K562 (cell line): Measurements from ENCODE around the gene MT1E. TPM values are rescaled to one million over a fixed set of nuclear protein-coding genes. Genes with fewer than 3 reads are reported as not detected.
"Not testable (repeated sequence)": the region's sequence is repeated elsewhere in the genome, so short reads cannot be mapped to it uniquely, and the experiment has no call there.

Experiments
- ATAC-seq: fragments of 200-7000 bp; cut with Tn5 transposase; 3 replicates; pipeline ENCODE4 v1.9.1; 2020; ENCODE audit warnings: moderate library complexity
- BruUV-seq: library from RNA; stranded (reverse); fragments of 400-500 nt; replicated peaks from 2 replicates; lab custom pipeline; 2021; lab: Mats Ljungman, UMichigan
- CTCF ChIA-PET: fragments of 300-600 bp; formaldehyde crosslinking; extraction: SDS; loops from one replicate; lab custom pipeline; 2021; ENCODE audit warnings: low intra/inter-chr PET ratio; lab: Yijun Ruan, JAX
- POLR2A ChIA-PET: fragments of 300-600, 350-650 bp; sonication (Branson Sonifier 250); formaldehyde crosslinking; extraction: SDS; loops from one replicate; lab custom pipeline; 2021; ENCODE audit warnings: antibody characterized with exemption, inconsistent platforms; lab: Yijun Ruan, JAX
- DNase-seq, 4 experiments: peaks; one replicate each; pipeline versions ENCODE4 v3.0.0 to v3.0.0-alpha.2; 2011 to 2018; ENCODE audit warnings: low spot score in 3 of 4, mixed read lengths in 3 of 4; ENCODE audit errors: extremely low read depth in 1 of 4
- FAIRE-seq: peaks from 2 replicates; lab custom pipeline; 2011; peaks lifted over from hg19 to GRCh38; lab: Jason Lieb, UNC
- H2AFZ ChIP-seq: 2 replicates; pipeline ENCODE4 v1.6.0; 2011; ENCODE audit warnings: low read depth, low read length, control low read depth, inconsistent platforms
- H3K27ac ChIP-seq: fragments of 200-600 bp; 3 replicates; pipeline ENCODE4 v1.8.0; 2011; ENCODE audit warnings: low read depth, mild to moderate bottlenecking, control low read depth, inconsistent platforms, low read length, moderate library complexity, mixed read lengths; ENCODE audit errors: extremely low read depth
- H3K27me3 ChIP-seq, 2 experiments: fragments of 300-600 bp in 1 of 2; 2 replicates in 1 of 2; 3 replicates in 1 of 2; pipeline versions ENCODE4 v1.6.0 to v1.8.0; 2011; ENCODE audit warnings: inconsistent platforms in 2 of 2, low read length in 2 of 2, mild to moderate bottlenecking in 1 of 2, mixed read lengths in 1 of 2, moderate library complexity in 1 of 2; ENCODE audit not compliant: control insufficient read depth in 2 of 2, insufficient read depth in 2 of 2
- H3K36me3 ChIP-seq: fragments of 300-600 bp; 3 replicates; pipeline ENCODE4 v1.8.0; 2011; ENCODE audit warnings: mild to moderate bottlenecking, low read length, inconsistent platforms; ENCODE audit not compliant: control insufficient read depth, insufficient read depth
- H3K4me1 ChIP-seq, 2 experiments: fragments of 200-600 bp in 1 of 2; replicated peaks in 1 of 2; 2 replicates in 1 of 2; 3 replicates in 1 of 2; pipeline versions ENCODE4 v1.5.1 to v1.8.0; 2011; ENCODE audit warnings: inconsistent platforms in 2 of 2, low read length in 2 of 2, mild to moderate bottlenecking in 1 of 2, mixed read lengths in 1 of 2, moderate library complexity in 1 of 2; ENCODE audit not compliant: control insufficient read depth in 2 of 2, insufficient read depth in 2 of 2
- H3K4me2 ChIP-seq: 2 replicates; pipeline ENCODE4 v1.6.1; 2011; ENCODE audit warnings: low read length, control low read depth, inconsistent platforms, mixed read lengths; ENCODE audit not compliant: insufficient read depth
- H3K4me3 ChIP-seq: fragments of 200-600 bp; sonication (generic), shearing (Covaris generic); 2 replicates; pipeline ENCODE4 v1.5.1; 2016; ENCODE audit warnings: control low read depth, inconsistent platforms
- H3K79me2 ChIP-seq: fragments of 200-600 bp; 3 replicates; pipeline ENCODE4 v1.8.0; 2011; ENCODE audit warnings: low read length, inconsistent platforms; ENCODE audit not compliant: control insufficient read depth, insufficient read depth
- H3K9ac ChIP-seq, 2 experiments: 2 replicates each; pipeline versions ENCODE4 v1.6.0 to v1.6.1; 2011; ENCODE audit warnings: low read depth in 2 of 2, low read length in 2 of 2, control low read depth in 1 of 2, inconsistent platforms in 1 of 2, mild to moderate bottlenecking in 1 of 2, mixed read lengths in 1 of 2; ENCODE audit not compliant: insufficient read depth in 1 of 2
- H3K9me1 ChIP-seq: one replicate; pipeline ENCODE4 v1.6.0; 2011; ENCODE audit warnings: inconsistent platforms, mild to moderate bottlenecking, low read length, moderate library complexity; ENCODE audit not compliant: control insufficient read depth, insufficient read depth
- H3K9me3 ChIP-seq: replicated peaks from 2 replicates; pipeline ENCODE4 v1.5.1; 2011; ENCODE audit warnings: low read depth, low read length, inconsistent platforms; ENCODE audit not compliant: control insufficient read depth, insufficient read depth
- H4K20me1 ChIP-seq: replicated peaks from 2 replicates; pipeline ENCODE4 v1.6.1; 2011; ENCODE audit warnings: low read length, inconsistent platforms, mixed read lengths; ENCODE audit not compliant: control insufficient read depth, insufficient read depth
- ELF4 ChIP-seq: fragments of 450-650 bp; formaldehyde crosslinking; IDR thresholded peaks from 2 replicates; pipeline ENCODE4 v1.4.0; 2022; ENCODE audit warnings: missing genetic modification characterization
- NR3C1 ChIP-seq: sonication (generic); formaldehyde crosslinking; IDR thresholded peaks from 2 replicates; pipeline ENCODE4 v1.8.1; 2022; ENCODE audit warnings: missing genetic modification reagents
- PBX2 ChIP-seq, 2 experiments: IDR thresholded peaks in 1 of 2; conservative IDR thresholded peaks in 1 of 2; 2 replicates each; pipeline ENCODE4 v1.6.1; 2016; ENCODE audit warnings: low read depth in 2 of 2, mild to moderate bottlenecking in 1 of 2, missing compliant biosample characterization in 1 of 2, missing genetic modification characterization in 1 of 2, moderate library complexity in 1 of 2
- SAFB ChIP-seq: fragments of 200-400 bp; formaldehyde crosslinking; IDR thresholded peaks from 2 replicates; pipeline ENCODE4 v1.6.1; 2017; ENCODE audit warnings: low read depth, low read length, borderline replicate concordance
- ZNF639 ChIP-seq, 2 experiments: fragments of 200-800 bp in 1 of 2; sonication (Bioruptor generic) in 1 of 2; sonication (generic) in 1 of 2; formaldehyde crosslinking in 1 of 2; IDR thresholded peaks in 1 of 2; conservative IDR thresholded peaks in 1 of 2; 2 replicates each; pipeline versions ENCODE4 v1.5.0 to v1.6.1; 2016 to 2020; ENCODE audit warnings: missing compliant biosample characterization in 1 of 2, missing genetic modification characterization in 1 of 2, missing genetic modification reagents in 1 of 2
- ZNF76 ChIP-seq: fragments of 250-450 bp; sonication (Bioruptor Pico); IDR thresholded peaks from 2 replicates; pipeline ENCODE4 v1.4.0; 2020; ENCODE audit warnings: mild to moderate bottlenecking, moderate library complexity, borderline replicate concordance
- WGBS: fragments of 100-300 bp; shearing (Covaris generic); methylation state at CpG from one replicate; pipeline ENCODE4 v1.1.6; 2016; ENCODE audit warnings: low coverage, mixed read lengths; ENCODE audit not compliant: insufficient coverage; ENCODE audit errors: missing lambda C conversion rate; 5-methylcytosine and 5-hydroxymethylcytosine counted together
- in situ Hi-C: fragments of 300-500 bp; cut with MboI; formaldehyde crosslinking; loops from 4 replicates; pipeline ENCODE4 v1.15.0; 2018; ENCODE audit warnings: inconsistent platforms, mixed read lengths
- intact Hi-C: fragments of 100-400 bp; cut with micrococcal nuclease; formaldehyde crosslinking; loops from 2 replicates; pipeline ENCODE4 v1.14.2; 2022
- polyA plus RNA-seq, 8 experiments: library from polyadenylated mRNA; depleted of rRNA in 4 of 8; stranded (reverse) in 5 of 8; unstranded in 3 of 8; fragments of >200 nt; fragmentation: Nextera tagmentation in 2 of 8; fragmentation: Illumina TruSeq in 1 of 8; extraction: Ambion mirVana in 2 of 8; extraction: Trizol in 1 of 8; gene quantifications; 2 replicates each; pipeline versions ENCODE4 v1.2.1 to v1.2.3, GENCODE V29; 2011 to 2014; ENCODE audit warnings: inconsistent platforms in 1 of 8, missing spikeins in 1 of 8
- total RNA-seq, 7 experiments: library from RNA; depleted of rRNA in 6 of 7; stranded (reverse); fragments of >200 nt in 6 of 7; fragmentation: Illumina TruSeq in 2 of 7; extraction: Trizol in 2 of 7; gene quantifications; 2 replicates each; pipeline versions ENCODE4 v1.2.1 to v1.2.3, GENCODE V29; 2011 to 2021; ENCODE audit warnings: low replicate concordance in 1 of 7

Gene MT1E
- total and polyA plus RNA-seq, 9 of the 15 experiments (the other 6 are each of a cell fraction or from before 2014, with no cell fraction given): 0.29 to 0.81 (median 0.46) TPM; not detected in 3

GRCh38 chr16:56673921-56674320 lies 48.3 kb downstream of the MT1E start (continued):
- TF ChIP-seq ELF4 (CRISPR knock-in tag) (no peak), ZNF76 (no peak), NR3C1 (no peak), ZNF639 (CRISPR knock-in tag; conservative IDR thresholded peaks at IDR 0.05 in 1 of 2, IDR thresholded peaks at IDR 0.05 in 1 of 2) (no peak), SAFB (no peak)
- TF ChIP-seq, all 486 proteins: peak for 9

- H3K36me3 ChIP-seq; ATAC-seq; H3K4me2 ChIP-seq; in situ Hi-C loops; H3K27ac ChIP-seq; H3K4me3 ChIP-seq; H3K4me1 ChIP-seq; H3K9me3 ChIP-seq; POLR2A ChIA-PET; H4K20me1 ChIP-seq; H3K9me1 ChIP-seq; FAIRE-seq; DNase-seq; H3K9ac ChIP-seq; BruUV-seq; H2AFZ ChIP-seq; H3K79me2 ChIP-seq; TF ChIP-seq PBX2 (CRISPR knock-in tag; IDR thresholded peaks at IDR 0.05; ENCODE audit: low read depth): not testable (repeated sequence)
- WGBS: 14% methylated on average over 6 of the region's 6 CpGs
- H3K27me3 ChIP-seq: peaks cover 27 to 52% of the 10 kb centered on the region in 2 experiments
- intact Hi-C loops: loop anchor here (1.0 kb wide), 1 partner anchor 28 kb away; no protein-coding TSS in a partner anchor
- TF ChIP-seq PBX2 (tag; conservative IDR thresholded peaks at IDR 0.05; ENCODE audit: low read depth): 0 out of 2 replicates have a peak, but pooled peaks have one; percentile 29
- CTCF ChIA-PET: interaction anchor here (0.8 to 1.9 kb wide), 3 partner anchors 27 to 115 kb away, joined by 3 to 17 read pairs (median 11); no protein-coding TSS in a partner anchor
Observed at GRCh38 chr16:56674570-56674969, 49.0 kb downstream of the MT1E start.
